Transverse colon (tissue), 3 donors: ENCODE data around the gene GJB4.

Experiments
- CTCF ChIP-seq, 5 experiments: fragments of 200-600 bp in 3 of 5; fragments of 450-650 bp in 2 of 5; sonication (generic) in 3 of 5; IDR thresholded peaks; 1 replicate in 2 of 5; 2 replicates in 3 of 5; pipeline ENCODE4 v1.5.1; 2016 to 2017; ENCODE audit warnings: antibody characterized with exemption in 5 of 5, inconsistent platforms in 3 of 5, mild to moderate bottlenecking in 2 of 5, moderate library complexity in 1 of 5
- EP300 ChIP-seq: sonication (generic); formaldehyde crosslinking; IDR thresholded peaks from one replicate; pipeline ENCODE4 v1.6.1; 2017; ENCODE audit warnings: antibody characterized with exemption, low read depth
- POLR2A ChIP-seq: fragments of 450-650 bp; IDR thresholded peaks from one replicate; pipeline ENCODE4 v1.6.1; 2016; ENCODE audit warnings: antibody characterized with exemption, mild to moderate bottlenecking, moderate library complexity

DNA sequence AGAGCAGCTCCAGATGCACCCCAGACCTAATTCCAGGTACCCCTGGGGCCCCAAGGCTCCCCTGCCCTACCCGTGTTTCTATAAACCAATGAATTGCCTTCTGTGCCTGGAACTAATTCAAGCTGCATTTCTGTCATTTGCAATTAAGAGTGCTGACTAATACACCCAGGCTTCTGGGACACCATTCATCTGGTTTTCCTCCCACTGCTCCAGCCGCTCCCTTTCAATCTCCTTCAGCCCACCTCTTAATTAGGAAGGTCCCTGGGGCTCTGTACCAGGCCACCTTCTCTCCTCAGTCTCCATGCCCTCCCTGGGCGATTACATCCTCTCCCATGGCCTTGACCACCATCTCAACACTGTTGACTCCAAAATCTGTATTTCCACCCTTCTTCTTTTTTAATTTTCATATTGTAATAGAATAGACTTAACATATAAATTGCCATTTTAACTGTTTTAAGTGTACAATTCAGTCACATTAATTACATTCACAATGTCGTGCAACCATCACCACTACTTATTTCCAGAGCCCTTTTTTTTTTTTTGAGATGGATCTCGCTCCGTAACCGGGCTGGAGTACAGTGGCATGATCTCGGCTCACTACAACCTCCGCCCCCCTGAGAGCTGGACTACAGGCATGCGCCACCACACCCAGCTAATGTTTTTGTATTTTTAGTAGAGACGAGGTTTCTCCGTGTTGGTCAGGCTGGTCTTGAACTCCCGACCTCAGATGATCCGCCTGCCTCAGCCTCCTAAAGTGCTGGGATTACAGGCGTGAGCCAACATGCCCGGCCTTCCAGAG, 12.2 kb downstream of the GJB4 start:
- TF ChIP-seq CTCF (IDR thresholded peaks at IDR 0.05) (no peak), POLR2A (no peak), EP300 (no peak)
